Cardiac septum (tissue), 1 donor: Measurements from ENCODE around the gene RCBTB1. TPM values are rescaled to one million over a fixed set of nuclear protein-coding genes. Genes with fewer than 3 reads are reported as not detected.
"Not testable (repeated sequence)": the region's sequence is repeated elsewhere in the genome, so short reads cannot be mapped to it uniquely, and the experiment has no call there.

Source experiments
- DNase-seq: peaks from one replicate; pipeline ENCODE4 v3.0.0-alpha.2; 2020; ENCODE audit warnings: low spot score
- intact Hi-C: fragments of 100-400 bp; cut with DNase I; formaldehyde crosslinking; loops from one replicate; pipeline ENCODE4 v1.14.0; 2022
- total RNA-seq: library from RNA; stranded (reverse); fragmentation: NEBNext Ultra II Directional; extraction: Animal tissue kit (Norgen Biotek cat#: 25700); gene quantifications from one replicate; pipeline ENCODE4 v1.2.1, GENCODE V29; 2021
- donor health status: DM: no; HTN: no; CAD: no.

Gene RCBTB1
- total RNA-seq, 1 donor from 2014 or later = 15.9 TPM

DNA sequence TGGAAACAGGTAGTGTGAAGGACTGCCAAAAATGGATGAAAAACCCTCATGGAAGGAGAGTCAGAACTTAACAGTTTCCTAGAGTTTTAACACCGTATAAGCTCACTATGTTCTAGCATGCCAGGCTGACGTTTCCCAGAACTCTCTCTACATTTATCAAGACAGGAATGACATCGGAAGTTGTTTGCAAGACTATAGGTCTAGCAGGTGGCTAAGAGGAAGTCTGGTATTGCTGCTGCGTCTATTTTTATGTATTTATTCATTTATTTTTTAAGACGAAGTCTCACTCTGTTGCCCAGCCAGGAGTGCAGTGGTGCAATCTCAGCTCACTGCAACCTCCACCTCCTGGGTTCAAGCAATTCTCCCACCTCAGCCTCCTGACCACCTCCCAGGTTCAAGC is 22.4 kb upstream of the RCBTB1 start:
- no peak for DNase-seq
- intact Hi-C loops = loop anchor here (1.0 to 10.0 kb wide), 4 partner anchors 53 to 306 kb away; partner anchors contain the start of genes CAB39L, PHF11 and SETDB2

DNA sequence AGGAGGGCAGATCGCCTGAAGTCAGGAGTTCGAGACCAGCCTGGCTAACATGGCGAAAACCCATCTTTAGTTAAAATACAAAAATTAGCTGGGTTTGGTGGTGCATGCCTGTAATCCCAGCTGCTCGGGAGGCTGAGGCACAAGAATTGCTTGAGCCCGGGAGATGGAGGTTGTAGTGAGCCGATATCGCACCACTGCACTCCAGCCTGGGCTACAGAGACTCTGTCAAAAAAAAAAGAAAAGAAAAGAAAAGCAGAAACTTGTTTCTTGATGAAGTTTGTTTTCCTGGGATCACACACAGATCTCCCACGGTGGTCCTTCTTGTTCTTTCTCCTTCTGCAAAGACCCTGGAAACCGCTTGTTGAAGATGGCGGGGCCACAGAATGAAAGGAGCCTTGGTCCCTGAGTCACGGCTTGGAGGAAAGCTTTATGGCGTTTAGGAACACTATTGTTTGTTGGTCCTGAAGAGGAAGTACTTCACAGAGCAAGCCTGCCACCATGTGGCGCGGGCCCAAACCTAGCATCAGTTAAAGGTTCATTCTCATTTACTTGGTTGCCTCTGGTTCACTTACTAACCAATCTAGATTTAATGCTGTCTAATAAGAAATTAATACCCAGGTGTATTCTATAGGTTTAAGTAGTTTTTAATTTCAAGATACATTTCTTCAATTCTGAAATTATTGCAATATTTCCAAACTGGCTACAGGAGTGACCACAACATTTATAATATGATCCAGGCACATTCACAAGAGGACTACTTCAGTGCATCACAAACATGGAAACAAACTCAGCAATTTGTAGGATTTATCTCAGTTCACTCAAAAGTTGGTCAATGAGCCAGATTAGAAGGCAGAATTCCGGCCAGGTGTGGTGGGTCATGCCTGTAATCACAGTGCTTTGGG is 21.6 kb upstream of the RCBTB1 start:
- DNase-seq = peak; percentile 94
- intact Hi-C loops = loop anchor here (1.0 to 10.0 kb wide), 4 partner anchors 52 to 306 kb away; partner anchors contain the start of genes CAB39L, PHF11 and SETDB2

DNA sequence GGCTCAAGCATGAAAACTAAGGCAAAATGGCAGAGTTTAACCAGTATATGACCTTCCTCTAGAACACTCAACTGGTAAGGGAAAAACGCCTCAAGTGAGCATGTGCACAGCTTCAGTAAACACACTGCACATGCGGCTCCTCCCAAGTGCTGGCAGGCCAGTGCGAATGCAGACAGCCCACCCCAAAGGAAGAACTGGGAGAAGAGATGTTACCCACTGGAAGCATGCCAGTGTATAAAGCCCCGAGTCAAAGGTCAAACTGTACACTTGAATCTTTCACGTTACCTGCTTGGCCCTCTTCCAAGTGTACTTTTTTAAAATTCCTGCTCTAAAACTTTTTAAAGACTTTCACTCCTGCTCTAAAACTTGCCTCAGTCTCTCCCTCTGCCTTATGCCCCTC is 19.2 kb upstream of the RCBTB1 start:
- no peak for DNase-seq
- intact Hi-C loops = loop anchor here (10.0 kb wide), 1 partner anchor 50 kb away; no protein-coding TSS in a partner anchor

DNA sequence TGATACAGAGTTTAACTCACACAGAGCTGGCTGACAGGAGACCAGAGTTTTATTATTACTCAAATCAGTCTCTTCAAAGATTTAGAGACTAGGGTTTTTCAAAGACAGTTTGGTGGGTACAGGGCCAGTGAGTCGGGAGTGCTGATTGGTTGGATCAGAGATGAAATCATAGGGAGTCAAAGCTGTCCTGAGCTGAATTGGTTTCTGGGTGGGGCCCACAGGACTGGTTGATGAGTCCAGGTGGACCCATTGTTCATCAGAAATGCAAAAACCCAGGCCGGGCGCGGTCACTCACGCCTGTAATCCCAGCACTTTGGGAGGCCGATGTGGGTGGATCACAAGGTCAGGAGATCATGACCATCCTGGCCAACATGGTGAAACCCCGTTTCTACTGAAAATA is 17.3 kb upstream of the RCBTB1 start:
- intact Hi-C loops = loop anchor here (10.0 kb wide), 1 partner anchor 48 kb away; no protein-coding TSS in a partner anchor
- not testable (repeated sequence) for DNase-seq

DNA sequence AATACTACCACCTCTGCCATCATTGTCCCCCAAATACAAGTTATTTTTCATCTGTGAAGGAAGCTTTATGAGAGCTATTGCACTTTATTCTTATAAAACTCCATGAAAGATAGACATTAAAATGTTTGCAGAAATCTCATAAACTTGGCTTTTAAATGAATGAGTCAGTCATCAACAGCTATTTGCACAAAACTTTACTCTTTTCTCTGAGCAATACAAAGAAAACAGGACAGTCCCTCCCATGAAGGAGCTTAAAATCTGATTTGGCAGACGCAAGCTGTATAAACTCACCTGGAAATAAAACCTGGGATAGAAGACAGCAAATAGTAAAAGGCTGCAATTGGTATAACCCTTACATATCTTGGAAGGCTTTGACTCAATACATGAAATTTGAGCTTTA is 16.6 kb upstream of the RCBTB1 start:
- intact Hi-C loops = loop anchor here (10.0 kb wide), 1 partner anchor 47 kb away; no protein-coding TSS in a partner anchor
- DNase-seq = no peak

DNA sequence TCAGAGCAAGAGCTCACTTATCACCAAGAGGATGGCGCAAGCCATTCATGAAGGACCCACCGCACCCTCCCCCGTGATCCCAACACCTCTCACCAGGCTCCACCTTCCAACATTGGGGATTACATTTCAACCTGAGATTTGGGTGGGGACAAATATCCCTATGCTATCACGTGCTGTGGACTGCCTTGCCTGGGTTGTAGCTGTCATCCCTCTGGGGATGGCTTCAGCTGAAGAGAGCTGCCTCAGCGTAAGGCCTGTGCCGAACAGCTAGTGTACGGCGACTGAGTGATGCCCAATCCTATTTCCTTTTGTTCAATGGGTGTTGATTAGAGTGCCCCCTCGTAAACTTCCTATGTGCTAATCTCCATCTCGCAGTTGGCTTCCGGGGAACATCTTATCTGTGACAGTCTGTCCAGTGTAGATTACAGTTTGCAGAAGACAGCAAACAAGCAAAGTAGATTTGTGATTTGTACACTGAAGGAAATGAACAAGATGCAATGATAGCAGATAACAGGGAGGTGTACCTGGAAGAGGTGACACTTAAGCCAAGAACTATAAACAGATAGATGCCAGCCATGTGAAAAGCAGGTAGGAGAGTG is 11.8 kb upstream of the RCBTB1 start:
- intact Hi-C loops = no loop called here
- no peak for DNase-seq

DNA sequence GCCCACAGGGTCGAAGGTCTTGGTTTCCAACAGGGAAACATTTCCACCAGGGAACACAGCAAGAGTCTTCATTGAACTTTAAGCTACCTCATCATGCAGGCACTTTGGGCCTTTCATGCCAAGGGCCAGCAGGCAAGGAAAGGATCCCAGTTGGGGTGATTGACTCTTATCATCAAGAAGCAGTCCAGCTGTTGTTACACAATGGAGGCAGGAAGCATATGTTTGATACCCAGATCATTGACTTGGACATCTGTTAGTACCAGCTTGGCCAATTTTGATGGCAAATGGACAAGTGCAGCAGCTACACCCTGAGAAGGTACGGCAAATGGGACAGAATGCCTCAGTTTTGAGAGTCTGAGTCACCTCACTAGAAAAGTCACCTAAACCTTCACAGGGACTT is 10.9 kb upstream of the RCBTB1 start:
- intact Hi-C loops = no loop called here
- no peak for DNase-seq

DNA sequence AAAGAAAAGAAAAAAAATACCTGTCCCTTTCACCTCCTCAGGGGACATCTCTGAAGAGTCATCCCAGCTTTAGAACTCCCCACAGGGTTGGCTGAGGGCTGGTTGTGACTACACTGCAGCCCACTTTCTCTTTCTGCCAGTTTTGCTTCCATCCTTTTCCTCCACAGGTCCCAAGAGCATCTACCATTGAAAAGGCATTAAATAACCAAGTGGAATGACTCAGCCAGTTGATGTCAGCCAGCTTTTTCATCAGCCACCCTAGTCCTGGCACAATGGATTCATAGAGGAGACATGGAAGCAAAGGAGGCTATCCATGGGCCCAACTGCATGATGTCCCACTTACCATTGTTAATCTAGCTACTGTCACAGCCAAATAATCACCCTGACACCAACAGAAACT is 9.2 kb upstream of the RCBTB1 start:
- intact Hi-C loops = no loop called here
- DNase-seq = no peak

DNA sequence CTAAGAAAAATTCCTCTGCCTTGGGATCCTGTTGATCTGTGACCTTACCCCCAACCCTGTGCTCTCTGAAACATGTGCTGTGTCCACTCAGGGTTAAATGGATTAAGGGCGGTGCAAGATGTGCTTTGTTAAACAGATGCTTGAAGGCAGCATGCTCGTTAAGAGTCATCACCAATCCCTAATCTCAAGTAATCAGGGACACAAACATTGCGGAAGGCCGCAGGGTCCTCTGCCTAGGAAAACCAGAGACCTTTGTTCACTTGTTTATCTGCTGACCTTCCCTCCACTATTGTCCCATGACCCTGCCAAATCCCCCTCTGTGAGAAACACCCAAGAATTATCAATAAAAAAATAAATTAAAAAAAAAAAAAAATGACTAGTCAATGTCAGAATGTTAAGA is 8.5 kb upstream of the RCBTB1 start:
- intact Hi-C loops, DNase-seq: not testable (repeated sequence)

DNA sequence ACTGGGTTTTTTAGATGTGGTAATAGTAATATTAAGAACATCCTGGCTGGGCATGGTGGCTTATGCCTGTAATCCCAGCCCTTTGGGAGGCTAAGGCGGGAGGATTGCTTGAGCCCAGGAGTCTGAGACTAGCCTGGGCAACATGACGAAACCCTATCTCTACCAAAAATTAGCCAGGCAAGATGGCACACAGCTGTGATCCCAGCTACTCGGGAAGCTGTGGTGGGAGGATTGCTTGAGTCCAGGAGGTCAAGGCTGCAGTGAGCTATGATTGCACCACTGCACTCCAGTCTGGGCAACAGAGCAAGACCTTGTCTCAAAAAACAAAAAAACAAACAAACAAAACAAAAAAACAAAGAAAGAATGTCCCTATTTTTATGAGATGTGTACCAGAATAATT is 5.4 kb upstream of the RCBTB1 start:
- DNase-seq, intact Hi-C loops: not testable (repeated sequence)

DNA sequence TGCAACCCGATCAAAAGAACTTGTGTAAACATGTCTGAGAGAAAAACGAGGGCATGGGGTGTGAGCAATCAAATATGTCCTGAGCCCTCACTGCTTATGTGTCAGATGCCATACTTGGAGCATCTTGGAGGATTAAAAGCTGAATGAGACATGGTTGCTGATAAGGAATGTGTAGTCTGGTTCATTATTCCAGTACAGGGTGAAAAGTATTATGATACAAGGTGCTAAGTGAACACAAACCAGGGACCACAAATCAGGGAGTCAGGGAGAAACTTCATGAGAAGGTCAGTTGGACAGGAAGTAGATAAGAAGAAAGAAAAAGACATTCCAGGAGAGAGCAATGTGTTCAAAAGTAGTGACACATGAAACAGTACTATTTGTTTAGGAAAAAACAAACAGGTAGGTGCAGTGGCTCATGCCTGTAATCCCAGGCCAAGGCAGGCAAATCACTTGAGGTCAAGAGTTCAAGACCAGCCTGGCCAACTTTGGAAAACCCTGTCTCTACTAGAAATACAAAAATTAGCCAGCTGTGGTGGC is 2.0 kb upstream of the RCBTB1 start:
- intact Hi-C loops = loop anchor here (5.0 kb wide), 1 partner anchor 90 kb away; the partner anchor contains the start of gene PHF11
- DNase-seq = no peak

DNA sequence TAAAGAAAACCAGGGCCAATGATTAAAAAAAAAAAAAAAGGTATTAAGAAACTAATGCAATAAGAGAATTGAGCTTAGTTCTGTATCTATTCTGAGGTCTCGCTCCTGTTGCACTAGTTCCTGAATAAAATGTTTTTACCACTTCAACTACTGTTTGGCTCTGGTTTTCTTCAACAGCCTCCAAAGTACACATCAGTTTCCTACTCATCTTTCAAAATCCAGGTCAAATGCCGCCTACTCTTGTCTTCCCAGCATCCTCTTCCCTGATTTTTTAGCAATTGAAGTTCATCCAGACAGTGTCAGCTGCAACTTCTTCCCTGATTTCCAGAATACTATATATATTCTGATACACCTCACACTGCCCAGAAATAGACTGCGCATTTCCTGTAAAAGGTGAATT is 1.4 kb upstream of the RCBTB1 start:
- no peak for DNase-seq
- intact Hi-C loops = loop anchor here (5.0 kb wide), 1 partner anchor 89 kb away; the partner anchor contains the start of gene PHF11

DNA sequence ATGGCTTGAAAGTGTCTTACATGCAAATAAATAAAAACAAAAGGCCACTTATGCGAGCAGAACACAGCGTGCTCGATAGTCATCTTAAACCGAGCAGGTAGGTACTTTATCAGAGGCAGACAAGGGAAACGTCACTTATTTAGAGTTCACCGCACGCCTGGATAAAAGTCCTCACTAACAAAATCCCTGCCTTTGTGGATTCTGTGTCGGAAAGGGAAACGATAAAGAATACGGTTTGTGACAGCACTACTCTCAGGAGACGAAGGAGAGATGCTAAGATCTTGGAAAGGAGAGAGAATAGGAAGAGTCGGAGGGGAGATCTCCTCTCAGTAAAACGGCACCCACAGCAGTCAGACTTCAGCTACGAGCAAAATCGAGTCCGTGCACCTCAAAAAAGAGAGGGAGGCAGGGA is 581 bp downstream of the RCBTB1 start:
- DNase-seq = no peak
- intact Hi-C loops = loop anchor here (2.0 to 5.0 kb wide), 2 partner anchors 87 to 138 kb away; partner anchors contain the start of gene PHF11

DNA sequence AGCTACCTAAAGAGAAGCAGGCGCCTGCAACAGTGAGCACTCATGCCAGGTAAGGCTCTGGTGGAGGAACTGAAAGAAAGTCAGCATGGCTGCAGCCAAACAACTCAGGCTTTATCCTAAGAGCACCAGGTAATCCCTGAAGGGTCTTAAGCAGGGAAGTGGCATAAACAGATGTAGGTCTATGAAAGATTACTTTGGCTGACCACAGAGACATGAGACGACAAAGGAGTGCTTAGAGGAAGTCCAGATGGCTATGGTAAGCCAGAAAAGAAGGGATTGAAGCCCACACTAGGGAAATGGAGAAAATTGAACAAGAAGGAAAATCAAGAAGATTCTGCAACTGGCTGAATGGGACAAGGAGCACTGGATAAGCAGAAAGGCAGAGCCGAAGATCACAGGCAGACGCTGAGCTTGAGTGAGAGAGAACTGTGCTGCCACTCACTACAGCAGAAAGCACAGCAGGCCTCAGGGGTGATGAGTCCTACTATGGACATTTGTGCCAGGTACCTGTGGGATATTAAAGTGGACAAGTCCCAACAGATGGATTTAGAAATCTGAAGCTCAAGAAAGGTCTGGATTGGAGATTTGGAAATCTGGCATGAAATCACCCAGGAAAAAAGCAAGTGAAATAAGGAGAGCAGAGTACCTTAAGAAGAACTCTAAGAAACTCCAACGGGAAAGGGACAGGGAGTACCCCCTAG is 4.2 kb downstream of the RCBTB1 start:
- DNase-seq = no peak
- intact Hi-C loops = no loop called here

DNA sequence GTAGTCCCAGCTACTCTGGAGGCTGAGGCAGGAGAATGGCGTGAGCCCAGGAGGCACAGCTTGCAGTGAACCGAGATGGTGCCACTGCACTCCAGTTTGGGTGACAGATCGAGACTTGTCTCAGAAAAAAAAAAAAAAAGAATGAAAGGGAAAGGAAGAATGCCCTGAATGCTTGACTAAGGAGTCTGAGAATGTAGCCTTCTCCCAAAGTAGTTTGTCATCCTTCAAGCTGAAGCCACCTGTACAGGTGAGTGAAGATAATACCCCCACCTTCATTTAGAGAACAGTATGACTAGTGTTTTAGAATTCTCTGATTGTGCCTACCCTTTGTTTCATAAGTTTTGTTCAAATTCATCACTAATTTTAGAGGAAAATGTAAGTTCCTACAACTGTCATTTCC is 5.9 kb downstream of the RCBTB1 start:
- intact Hi-C loops = no loop called here
- DNase-seq = no peak

DNA sequence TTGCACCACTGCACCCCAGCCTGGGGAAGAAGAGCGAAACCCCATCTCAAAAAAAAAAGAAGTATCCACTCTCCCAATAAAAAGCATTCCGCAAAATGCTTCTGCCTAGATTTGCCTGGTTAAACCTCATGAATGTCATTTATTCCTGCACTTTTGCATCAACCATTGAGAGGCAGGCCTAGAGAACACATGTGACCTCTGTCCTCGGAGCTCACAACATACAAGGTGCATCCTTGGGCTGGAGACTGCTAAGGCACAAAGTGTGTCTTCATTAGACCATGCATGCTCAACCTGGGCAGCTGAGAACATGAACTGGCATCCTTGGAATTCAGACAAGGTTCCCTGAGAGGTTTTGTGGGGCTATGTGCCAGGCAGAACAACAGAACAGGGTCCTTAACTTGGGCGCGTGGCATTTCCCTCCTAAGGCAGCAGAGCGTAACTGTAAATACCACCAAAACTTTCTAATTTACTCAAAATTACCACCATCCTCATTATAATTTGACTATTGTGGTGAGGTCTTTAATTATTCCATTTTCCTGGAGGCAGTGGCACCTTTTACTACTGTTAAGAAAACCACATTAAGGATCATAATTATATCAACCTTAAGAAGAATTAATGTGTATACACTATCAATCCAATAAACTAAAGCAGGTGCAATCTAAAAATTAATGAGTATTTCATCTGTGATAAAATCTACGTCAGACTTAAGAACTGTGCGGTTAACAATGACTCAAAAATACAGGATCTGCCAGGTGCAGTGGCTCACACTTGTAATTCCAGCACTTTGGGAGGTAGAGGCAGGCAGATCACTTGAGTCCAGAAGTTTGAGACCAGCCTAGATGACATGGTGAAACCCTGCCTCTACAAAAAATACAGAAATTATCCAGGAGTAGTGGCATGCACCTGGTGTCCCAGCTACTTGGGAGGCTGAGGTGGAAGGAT is 13.8 kb downstream of the RCBTB1 start:
- no peak for DNase-seq
- intact Hi-C loops = no loop called here

DNA sequence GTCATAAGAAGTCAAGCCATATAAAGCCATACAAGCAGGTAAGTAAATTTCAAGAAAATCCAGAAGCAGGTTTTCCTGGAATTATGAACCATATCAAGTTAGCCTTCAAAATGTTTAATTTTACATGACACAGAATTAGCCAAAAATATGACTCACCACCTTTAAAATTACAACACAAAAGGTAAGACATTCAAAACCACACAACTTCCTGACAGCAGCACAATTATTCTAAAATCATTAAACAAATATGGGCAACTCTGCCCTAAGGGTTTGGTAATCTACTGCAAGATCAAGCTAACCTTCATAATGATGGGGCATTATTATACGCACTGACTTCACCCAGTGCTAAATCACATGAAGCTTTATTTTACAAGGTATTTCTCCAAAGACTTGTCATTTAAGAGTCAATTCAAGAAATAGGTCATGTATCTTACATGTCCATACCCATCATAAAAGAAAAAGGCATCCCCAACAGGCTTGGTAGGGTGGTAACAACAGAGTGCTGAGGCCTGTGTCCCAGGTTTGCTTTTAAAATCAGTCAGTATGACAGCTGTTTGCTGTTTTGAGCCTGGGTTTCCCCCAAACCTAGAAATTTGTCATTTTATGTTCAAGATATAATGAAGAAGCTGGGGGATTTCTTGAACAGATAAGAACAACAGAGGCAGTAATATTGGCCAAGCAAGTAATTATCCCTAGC is 15.2 kb downstream of the RCBTB1 start:
- no peak for DNase-seq
- intact Hi-C loops = no loop called here

DNA sequence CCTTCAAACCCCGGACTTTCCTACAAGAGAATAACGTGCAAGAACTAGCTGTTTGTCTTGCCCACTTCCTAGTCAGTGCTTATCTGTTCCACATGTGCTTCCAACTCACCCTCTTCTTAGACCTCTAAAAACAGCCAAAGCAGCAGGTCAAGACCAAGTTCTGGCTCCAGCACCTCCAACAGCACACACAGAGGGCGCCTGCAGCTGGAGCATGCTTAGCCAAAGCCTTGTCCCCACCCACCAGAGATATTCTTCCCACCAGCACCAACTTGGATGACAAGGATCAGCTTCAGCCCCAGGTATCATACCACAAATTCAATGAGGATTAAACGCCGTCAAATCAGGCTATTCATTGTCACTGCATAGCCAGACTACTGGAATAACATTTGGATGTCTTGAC is 17.9 kb downstream of the RCBTB1 start:
- no peak for DNase-seq
- intact Hi-C loops = no loop called here
